Germinal center (tissue), 1 donor: Measurements from ENCODE around the gene ELOVL5.
A peak's percentile ranks its signal among the peaks of the same experiment; 100 is the strongest.
"Not testable (repeated sequence)": the region's sequence is repeated elsewhere in the genome, so short reads cannot be mapped to it uniquely, and the experiment has no call there.

Source experiments
- DNase-seq: peaks from one replicate; pipeline ENCODE4 v3.0.0; 2012; ENCODE audit warnings: mixed read lengths, low spot score

Gene ELOVL5, protein sequence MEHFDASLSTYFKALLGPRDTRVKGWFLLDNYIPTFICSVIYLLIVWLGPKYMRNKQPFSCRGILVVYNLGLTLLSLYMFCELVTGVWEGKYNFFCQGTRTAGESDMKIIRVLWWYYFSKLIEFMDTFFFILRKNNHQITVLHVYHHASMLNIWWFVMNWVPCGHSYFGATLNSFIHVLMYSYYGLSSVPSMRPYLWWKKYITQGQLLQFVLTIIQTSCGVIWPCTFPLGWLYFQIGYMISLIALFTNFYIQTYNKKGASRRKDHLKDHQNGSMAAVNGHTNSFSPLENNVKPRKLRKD

DNA sequence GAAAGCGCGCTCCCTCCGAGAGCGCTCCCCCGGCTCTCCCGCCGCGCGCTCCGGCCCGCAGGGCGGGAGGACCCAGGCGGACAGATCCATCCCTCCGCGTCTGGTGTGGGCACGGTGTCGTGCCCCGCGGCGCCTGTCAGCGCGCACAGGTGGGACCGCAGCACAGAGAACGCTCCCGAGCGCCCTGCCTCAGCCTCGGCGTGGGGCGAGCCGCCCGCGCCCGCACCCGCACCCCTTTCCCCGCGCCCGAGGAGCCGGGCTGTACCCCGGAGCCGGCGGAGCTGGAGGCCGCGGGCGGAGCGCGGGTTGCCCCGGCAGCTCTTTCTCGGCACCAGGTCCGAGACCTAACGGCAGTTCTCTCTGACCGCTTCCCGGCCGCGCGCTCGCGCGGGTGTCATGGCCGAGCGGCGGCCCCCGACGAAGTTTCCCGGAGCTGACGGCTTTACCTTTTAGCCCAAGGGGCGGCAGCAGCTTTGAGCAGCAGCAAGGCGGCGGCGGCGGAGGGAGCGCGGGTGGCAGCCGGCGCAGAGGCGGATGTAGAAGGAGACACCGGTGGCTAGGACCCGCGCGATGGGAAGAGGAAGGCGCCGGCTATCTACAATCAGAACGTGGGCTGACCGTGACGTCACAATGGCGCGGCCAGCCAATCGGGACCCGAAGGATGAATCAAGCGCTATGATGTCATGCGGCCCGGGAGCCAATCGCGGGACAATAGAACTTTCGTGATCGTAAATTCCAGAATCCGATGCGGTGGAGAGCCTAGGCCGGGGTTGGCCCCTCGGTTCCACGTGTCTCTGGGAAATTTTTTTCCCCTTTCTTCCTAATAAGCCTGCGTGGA, at the start of gene ELOVL5:
Gene ELOVL5 (minus strand): TSS at position 580 of the 838 bp plus-strand sequence. CDS start 53,251 bp downstream, outside the sequence.
- peak; percentile 90 for DNase-seq

DNA sequence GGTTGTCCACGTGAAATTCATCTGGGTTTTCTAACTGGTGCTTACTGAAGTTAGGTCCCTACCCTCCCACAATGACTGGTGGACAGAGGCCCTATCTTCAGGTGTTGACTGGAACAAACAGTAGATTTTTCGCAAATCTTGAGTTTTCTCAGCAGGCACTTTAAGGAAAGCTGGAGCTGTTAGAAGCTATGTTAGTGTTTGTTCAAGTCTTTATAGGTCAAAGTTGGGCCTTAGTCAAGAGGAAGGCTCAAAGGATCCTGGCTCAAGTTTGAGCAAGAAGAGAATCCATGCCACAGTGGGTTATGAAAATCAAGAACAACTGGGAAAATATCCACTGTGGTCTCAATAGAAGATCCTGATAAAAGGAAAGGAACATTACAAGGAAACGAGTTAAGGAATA, 48.5 kb upstream of the ELOVL5 start:
- DNase-seq, result no peak

DNA sequence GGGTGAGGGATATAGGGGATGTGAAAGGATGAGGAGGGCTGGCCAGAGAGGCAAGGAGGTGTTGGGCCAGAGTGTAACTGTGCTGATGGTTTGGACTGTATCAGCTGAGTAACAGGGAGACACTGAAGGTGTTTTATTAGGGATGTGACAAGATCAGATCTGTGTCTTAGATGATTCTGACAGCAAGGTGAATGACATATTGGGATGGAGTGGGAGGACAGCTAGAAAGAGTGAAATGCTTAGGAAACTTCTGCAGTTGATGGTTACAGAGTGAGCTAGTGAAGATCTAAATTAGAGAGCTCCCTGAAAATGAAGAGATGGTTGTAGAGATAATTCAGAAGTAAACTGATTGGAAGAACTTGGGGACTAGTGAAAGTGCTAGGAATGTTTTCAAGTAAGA, 47.2 kb upstream of the ELOVL5 start:
- no peak for DNase-seq

DNA sequence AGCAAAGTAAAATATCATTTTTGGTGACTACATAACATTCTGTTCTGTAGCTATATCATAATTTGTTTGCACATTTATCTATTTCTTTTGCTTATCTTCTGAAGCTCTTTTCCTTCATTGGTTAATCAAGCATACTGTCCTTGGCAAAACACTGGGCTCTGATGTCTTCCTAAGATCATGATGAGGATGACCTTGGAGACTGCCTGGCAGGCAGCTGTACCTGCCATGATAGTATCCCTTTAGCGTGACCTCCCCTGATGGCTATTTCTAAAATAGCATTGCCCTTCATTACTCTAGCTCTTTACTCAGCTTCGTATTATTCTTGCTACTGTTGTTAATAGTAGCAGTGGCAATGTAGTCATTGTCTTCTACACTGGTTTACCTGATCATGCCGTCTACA, 46.0 kb upstream of the ELOVL5 start:
- DNase-seq, result no peak

DNA sequence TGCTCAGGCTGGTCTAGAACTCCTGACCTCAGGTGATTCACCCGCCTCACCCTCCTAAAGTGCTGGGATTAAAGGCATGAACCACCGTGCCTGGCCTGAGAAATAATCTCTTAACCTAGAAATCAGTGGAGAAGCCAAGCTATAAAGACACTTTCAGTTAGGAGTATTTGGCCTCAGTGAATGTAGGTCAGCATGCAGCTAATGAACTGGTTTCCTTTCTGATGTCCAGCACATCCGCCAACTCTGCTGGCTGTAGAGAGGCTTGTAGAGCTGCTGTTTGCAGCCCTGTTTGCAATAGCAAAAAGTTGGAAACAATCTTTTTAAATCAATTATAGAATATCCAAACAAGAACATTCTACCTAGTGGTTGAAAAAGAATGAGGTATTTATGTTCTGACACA, 42.4 kb upstream of the ELOVL5 start:
- DNase-seq, result no peak

DNA sequence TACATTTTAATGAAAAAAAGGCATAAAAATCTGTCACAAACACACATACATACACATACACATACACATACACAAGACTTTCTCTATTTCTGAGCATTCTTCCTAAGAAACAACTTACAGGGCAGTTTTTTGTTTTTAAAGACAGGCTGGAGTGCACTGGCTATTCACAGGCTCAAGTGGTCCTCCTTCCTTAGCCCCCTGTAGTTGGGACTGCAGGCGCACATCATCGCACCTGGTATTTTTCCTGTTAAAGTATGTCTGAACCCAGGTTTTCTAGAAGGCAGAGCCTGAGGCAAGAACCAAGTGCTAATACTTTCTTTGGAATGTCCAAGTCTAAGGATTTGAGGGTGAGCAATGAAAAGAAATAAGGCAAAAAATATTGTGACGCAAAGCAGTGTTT, 41.3 kb upstream of the ELOVL5 start:
- DNase-seq, result no peak

DNA sequence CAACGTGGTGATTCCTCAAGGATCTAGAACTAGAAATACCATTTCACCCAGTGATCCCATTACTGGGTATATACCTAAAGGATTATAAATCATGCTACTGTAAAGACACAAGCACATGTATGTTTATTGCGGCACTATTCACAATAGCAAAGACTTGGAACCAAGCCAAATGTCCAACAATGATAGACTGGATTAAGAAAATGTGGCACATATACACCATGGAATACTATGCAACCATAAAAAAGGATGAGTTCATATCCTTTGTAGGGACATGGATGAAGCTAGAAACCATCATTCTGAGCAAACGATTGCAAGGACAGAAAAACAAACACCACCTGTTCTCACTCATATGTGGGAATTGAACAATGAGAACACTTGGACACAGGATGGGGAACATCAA, 39.9 kb upstream of the ELOVL5 start:
- not testable (repeated sequence) for DNase-seq

DNA sequence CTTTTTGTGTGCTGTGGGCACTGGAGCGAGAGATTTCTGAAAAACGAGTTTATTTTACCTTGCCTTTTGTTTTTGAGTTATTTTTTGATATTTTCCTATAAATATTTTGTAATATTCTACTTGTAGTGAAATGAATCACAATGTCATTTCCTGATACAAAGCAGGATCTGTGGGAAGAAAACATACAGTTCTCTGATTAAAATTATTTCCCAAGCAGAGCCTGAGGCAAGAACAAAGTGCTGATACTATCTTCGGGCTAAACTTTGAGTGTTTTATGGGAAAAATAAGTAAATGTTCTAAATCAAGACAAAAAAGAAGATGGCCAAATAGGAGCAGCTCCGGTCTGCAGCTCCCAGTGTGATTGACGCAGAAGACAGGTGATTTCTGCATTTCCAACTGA, 33.7 kb upstream of the ELOVL5 start:
- DNase-seq, result no peak

DNA sequence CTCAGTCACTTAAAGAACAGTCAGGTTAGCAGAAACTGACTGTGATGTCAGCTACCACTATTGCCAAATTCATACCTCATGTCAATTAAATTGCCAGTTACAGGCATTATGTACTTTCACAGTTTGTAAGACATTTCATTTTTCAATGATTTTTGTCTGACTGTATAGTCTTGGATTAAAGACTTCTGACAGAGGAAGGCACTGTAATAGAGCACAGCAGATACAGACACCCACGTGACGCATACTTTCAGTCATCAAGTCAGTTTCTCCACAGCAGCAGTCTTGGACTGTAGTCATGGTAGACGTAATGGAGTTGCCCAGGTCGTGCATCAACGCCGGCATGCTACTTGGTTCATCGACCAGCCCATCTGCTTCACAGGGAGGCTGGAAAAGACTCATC, 29.5 kb upstream of the ELOVL5 start:
- no peak for DNase-seq

DNA sequence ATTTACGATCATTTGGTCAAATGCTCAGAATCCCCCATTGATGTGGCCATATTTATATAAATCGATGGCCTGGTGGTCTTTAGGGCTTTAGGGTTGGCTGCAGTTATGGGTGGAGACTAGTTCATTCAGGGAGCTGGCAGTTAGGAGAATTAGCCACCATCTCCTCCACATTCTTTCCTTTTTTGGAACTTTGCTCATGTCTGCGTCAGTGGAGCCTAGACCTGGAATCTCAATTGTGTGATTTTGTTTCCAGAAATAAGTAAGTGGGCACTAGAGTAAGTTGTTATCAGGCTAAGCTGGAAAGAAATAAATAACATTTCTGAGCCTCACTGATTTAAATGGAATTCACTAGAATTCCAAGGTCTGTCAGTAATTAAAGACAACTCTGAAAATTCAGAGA, 29.0 kb upstream of the ELOVL5 start:
- DNase-seq, result no peak

DNA sequence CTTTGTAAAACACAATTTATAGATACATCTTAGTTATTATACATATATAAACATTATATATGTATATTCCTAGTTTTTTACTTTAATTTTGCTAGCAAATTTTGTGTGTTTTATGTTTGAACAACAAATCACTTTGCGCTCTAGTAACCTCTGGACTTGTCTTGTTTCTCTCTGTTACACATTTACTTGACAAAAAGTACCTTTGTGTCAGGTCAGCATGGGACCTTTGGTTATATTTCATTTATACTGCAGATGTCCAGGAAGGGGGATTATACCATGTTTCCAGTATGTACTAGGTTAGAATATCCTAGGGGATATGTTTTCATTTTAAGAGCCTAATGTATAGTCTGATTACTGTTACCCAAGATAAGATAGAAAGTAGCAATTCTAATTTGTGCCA, 28.5 kb upstream of the ELOVL5 start:
- no peak for DNase-seq

DNA sequence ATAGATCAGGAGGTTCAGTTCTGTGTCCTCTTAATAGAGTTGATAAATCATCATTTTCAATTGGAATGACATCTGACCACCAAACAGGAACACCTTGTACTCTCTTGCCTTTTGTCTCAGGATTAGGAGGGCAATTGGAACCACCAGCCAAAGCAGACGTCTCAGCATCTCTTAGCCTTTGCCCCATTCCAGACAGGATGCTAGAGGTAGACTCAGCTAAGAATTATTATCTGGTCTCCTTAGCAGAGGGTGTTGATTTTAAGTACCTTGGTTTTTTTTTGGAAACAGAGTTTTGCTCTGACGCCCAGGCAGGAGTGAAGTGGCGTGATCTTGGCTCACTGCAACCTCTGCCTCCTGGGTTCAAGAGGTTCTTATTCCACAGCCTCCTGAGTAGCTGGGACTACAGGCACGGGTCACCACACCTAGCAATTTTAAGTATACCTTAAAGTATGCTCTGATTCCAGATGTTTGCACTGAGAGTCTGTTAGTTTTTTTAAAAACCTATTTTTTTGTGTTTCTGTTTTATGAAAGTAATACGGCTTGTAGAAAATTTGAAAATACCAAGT, 28.0 kb upstream of the ELOVL5 start:
- no peak for DNase-seq

DNA sequence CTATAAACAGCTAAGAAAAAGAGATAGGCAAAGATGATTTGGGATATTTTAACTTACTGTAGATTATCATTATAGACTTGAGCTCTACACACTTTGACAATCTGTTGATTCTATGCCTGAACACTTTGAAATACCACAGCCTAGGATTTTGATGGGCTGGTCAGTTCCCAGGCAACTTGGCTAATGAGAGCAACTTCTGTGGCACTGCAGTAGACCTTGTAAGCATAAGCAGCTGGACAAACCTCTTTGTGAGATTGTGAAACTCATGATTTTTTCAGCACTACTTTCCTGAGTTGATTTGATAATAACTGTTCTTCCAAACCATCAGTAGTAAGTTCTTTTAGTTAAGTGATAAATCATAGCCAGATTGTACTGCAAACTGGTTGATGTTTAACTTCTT, 27.1 kb upstream of the ELOVL5 start:
- no peak for DNase-seq

DNA sequence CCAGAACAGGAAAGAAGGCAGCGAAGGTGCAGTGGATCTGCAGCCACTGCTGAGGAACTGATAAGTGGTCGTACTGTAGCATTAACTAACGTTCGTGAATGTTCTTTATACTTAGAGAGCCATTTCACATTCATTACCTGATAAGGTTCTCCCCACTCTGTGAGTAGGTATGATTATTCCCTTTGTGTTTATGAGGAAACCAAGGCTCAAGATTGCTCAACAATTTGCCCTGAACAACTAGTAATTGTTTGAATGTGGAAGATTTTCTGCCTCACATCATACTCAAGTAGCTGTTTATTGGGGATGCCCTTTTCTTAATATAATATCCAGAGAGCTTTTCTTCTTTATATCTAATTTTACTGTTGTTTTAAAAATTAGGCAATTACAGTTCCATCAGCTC, 24.9 kb upstream of the ELOVL5 start:
- DNase-seq, result no peak

DNA sequence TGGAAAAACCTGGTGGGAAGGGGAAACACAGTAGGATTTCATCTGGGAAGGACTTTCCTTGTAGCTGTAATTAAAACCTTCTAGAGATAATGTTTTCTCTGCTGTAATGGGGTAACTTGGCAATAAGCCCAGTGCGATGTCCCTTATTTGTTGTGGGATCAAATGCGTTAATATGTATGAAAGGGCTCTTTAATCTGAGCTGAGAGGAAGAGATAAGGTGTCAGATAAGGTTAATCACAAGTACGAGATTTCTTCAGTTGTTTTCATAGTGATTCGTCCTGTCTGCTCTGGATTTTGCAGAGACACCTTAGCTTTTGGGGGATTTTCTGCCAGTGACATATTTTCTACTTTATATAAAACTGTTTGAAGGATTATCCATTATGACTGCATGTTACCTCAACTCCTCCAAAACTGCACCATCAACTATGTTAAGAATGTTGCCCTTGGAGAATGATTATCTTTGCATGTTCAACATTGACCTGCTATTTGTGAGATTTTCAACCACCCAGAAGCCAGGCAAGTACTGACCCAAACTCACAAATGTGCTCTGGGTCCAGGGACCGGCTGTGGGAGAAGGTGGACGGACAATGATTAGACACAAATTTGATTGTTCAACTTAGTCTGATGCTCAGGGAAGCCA, 21.2 kb upstream of the ELOVL5 start:
- no peak for DNase-seq

DNA sequence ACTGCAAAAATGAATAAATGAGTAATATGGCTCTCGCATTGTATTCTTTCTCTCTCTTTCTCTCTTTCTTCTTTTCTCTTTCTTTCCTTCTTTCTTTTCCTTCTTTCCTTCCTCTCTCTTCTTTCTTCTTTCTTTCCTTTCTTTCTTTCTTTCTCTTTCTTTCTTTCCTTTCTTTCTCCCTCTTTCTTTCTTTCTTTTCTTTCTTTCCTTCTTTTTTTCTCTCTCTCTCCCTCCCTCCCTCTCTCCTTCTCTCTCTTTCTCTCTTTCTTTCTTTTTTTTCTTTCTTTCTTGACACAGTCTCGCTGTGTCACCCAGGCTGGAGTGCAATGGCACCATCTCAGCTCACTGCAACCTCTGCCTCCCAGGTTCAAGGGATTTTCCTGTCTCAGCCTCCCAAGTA, 20.3 kb upstream of the ELOVL5 start:
- no peak for DNase-seq

DNA sequence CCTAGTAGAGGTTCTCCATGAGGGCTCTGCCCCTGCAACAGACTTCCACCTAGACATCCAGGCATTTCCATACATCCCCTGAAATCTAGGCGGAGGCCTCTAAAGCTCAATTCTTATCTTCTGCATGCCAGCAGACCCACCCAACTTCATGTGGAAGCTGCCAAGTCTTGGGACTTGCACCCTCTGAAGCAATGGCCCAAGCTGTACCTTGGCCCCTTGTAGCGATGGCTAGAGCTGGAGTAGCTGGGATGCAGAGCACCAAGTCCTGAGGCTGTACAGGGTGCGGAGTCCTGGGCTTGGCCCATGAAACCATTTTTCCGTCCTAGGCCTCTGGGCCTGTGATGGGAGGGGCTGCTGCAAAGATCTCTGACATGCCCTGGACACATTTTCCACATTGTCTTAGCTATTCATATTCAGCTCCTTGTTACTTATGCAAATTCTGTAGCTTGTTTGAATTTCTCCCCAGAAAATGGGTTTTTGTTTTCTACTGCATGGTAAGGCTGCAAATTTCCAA, 17.4 kb upstream of the ELOVL5 start:
- no peak for DNase-seq

DNA sequence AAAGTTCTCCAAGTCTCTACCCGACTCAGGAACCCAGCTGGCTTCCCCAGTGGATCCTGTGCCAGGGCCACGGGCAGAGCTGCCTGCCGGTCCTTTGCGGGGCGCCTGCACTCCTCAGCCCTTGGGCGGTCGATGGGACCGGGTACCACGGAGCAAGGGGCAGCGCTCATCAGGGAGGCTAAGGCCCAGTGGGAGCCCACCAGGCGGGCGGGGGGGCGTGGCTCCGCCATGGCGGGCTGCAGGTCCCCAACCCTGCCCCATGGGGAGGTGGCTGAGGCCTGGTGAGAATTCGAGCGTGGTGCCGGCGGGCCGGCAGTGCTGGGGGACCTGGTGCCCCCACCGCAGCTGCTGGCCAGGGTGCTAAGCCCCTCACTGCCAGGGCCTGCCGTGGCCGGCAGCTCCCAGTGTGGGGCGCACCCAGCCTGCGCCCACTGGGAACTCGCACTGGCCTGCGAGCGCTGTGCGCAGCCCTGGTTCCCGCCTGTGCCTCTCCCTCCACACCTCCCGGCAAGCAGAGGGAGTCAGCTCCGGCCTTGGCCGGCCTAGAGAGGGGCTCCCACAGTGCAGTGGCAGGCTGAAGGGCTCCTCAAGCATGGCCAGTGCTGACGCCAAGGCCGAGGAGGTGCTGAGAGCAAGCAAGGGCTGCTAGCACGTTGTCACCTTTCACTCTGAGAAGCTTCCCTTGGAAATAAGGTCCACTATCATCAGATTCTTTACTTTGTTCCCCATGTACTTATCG, 14.8 kb upstream of the ELOVL5 start:
- DNase-seq, result no peak

DNA sequence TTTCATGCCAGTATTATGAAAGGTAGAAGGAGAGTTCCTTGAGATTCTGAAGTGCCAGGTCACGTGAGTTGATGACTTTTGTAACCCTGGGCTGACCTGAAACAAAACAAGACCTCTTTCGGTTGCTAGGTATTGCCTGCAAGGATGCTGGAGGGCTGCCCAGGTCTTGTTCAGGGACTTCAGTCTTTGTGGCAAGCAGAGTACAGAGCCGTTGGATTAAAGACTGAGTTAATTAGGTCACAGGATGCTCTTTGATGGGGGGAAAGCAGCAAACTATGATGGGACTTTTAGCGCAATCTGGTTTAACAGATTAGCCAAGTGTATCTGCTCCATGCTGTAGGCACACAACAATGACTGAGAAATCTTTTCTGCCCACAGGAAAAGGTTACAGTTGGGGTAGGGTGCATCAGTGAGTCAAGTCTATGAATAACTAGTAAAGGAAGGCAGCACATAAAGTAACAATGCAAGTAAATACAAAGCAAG, 12.8 kb upstream of the ELOVL5 start:
- no peak for DNase-seq

DNA sequence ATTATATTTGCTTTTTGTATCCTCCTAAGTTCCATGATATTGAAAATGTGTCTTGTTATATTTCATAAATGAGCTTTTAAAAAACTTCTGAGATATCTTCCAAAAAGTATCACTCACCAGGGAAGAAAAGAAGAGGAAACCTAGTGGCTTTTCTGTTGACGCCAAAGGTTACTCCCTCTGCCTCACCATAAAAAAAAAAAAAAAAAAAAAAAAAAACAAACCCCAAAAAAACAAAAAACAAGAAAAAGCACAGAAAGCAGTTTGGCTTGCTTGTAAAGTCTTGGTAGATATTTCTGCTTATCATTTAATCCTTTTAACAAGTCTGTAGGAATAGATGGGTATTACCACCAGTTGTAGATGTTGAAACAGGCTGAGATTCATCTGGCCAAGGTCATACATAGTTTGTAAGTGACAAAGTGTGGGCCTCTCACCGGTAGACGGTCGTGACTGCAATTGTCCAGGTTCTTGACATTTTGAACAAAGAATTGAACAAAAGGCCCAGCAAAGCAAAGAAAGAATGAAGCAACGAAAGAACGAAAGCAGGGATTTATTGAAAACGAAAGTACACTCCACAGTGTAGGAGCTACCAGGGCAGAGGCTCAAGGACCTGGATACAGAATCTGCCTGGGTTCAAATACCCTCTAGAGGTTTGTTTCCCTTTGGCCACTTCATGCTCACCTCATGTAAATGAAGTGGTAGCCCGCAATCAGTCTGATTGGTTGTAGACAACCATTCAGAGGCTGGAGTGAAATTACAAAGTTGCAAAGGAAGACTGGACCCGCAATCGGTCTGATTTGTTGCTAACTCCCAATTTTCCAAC, 11.6 kb upstream of the ELOVL5 start:
- no peak for DNase-seq

DNA sequence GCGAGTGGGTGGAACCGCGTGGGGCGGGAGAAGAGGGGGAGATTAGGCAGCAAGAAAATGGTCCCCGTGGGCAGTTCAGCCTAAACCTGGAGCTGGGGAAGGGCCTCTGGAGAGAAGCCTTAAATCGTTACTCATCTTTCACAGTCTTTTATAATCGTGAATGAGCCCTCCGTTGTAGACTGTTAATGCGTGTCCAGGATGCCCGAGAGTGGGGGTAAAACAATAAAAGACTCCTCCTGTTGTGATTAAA, 11.0 kb upstream of the ELOVL5 start:
- no peak for DNase-seq
